Cardiac muscle cell (in vitro differentiated cells and primary cell): Measurements from ENCODE around the gene PSMA8. TPM values are rescaled to one million over a fixed set of nuclear protein-coding genes. Genes with fewer than 3 reads are reported as not detected.
"Not testable (repeated sequence)": the region's sequence is repeated elsewhere in the genome, so short reads cannot be mapped to it uniquely, and the experiment has no call there.

Experiments
- DNase-seq, 2 donors: peaks; one replicate each; pipeline versions ENCODE4 v3.0.0 to v3.0.0-alpha.2; 2010 to 2017; ENCODE audit warnings: low read depth in 1 of 2, low spot score in 1 of 2
- H3K27ac ChIP-seq: fragments of 200-600 bp; sonication (generic); 2 replicates; pipeline ENCODE4 v1.5.1; 2016
- H3K27me3 ChIP-seq: fragments of 200-600 bp; sonication (generic); 2 replicates; pipeline ENCODE4 v1.6.0; 2016; ENCODE audit warnings: control low read depth
- H3K36me3 ChIP-seq: fragments of 200-600 bp; sonication (generic); 2 replicates; pipeline ENCODE4 v1.5.1; 2016; ENCODE audit warnings: control low read depth
- H3K4me1 ChIP-seq: fragments of 200-600 bp; sonication (generic); 2 replicates; pipeline ENCODE4 v1.8.1; 2017; ENCODE audit warnings: low read depth, mild to moderate bottlenecking, mixed run types
- H3K4me3 ChIP-seq: fragments of 200-600 bp; sonication (generic); 2 replicates; pipeline ENCODE4 v1.5.1; 2016; ENCODE audit warnings: mild to moderate bottlenecking
- H3K9me3 ChIP-seq: fragments of 200-600 bp; sonication (generic); 2 replicates; pipeline ENCODE4 v1.5.1; 2017; ENCODE audit warnings: low read depth, mild to moderate bottlenecking, control low read depth
- CTCF ChIP-seq: IDR thresholded peaks from 2 replicates; pipeline ENCODE4 v1.5.1; 2012; ENCODE audit warnings: low read depth, mild to moderate bottlenecking, low read length
- polyA plus RNA-seq: library from polyadenylated mRNA; unstranded; fragments of >200 nt; fragmentation: Nextera tagmentation; extraction: Ambion mirVana; gene quantifications from 2 replicates; pipeline ENCODE4 v1.2.1, GENCODE V29; 2016
- total RNA-seq: library from RNA; depleted of rRNA; stranded (reverse); fragments of >200 nt; gene quantifications from 2 replicates; pipeline ENCODE4 v1.2.3, GENCODE V29; 2016

Gene PSMA8
- total and polyA plus RNA-seq, 2 experiments from 2014 or later = not detected

GRCh38 chr18:26104035-26104434 is 29.6 kb upstream of the PSMA8 start:
- no peak for DNase-seq
- no peaks in the 10 kb centered on the region for H3K36me3 ChIP-seq
- no peaks in the 10 kb centered on the region for H3K9me3 ChIP-seq
- no peak overlapping the region for H3K27ac ChIP-seq
- H3K27me3 ChIP-seq = no peaks in the 10 kb centered on the region
- no peak for TF ChIP-seq CTCF
- H3K4me3 ChIP-seq = no peak overlapping the region
- H3K4me1 ChIP-seq = no peaks in the 10 kb centered on the region

DNA sequence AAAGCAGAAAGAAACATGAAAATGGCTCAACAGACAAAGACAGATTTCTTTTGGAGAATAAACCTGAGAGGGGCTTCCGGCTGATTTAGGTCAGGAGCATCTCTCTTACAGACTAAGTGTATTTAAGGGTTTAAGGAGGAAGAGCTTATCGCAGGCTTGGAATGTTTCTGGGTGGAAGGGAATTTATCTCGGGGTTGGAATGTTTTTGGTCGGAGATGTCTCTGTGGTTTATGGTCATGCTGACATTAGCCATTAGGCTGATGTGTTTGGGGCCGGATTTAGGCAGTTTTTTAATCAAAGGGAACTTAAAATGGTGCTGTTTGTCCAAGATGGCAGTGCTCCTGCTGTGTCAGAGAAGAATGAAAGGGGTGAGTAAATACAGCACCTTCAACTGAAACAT is 14.4 kb upstream of the PSMA8 start:
- no peak for TF ChIP-seq CTCF
- H3K4me1 ChIP-seq = no peaks in the 10 kb centered on the region
- H3K4me3 ChIP-seq = no peak overlapping the region
- no peaks in the 10 kb centered on the region for H3K9me3 ChIP-seq
- no peak overlapping the region for H3K27ac ChIP-seq
- H3K27me3 ChIP-seq = no peaks in the 10 kb centered on the region
- H3K36me3 ChIP-seq = no peaks in the 10 kb centered on the region
- peak in 1 of 2 donors; percentile 27 for DNase-seq

- DNase-seq = peak in 1 of 2 donors; percentile 57
- Histone ChIP-seq H3K9me3 (no peaks in the 10 kb centered on the region), H3K4me3 (no peak overlapping the region), H3K36me3 (no peaks in the 10 kb centered on the region), H3K27me3 (no peaks in the 10 kb centered on the region), H3K27ac (no peak overlapping the region), H3K4me1 (no peaks in the 10 kb centered on the region)
- no peak for TF ChIP-seq CTCF
Measured at GRCh38 chr18:26121476-26121875, 12.2 kb upstream of the PSMA8 start.

GRCh38 chr18:26121994-26122393 is 11.7 kb upstream of the PSMA8 start:
- not testable (repeated sequence) for H3K27me3 ChIP-seq, H3K4me3 ChIP-seq, H3K9me3 ChIP-seq, DNase-seq, H3K36me3 ChIP-seq, H3K27ac ChIP-seq, H3K4me1 ChIP-seq

- DNase-seq = no peak
- Histone ChIP-seq H3K4me1 (no peaks in the 10 kb centered on the region), H3K36me3 (no peaks in the 10 kb centered on the region), H3K27me3 (no peaks in the 10 kb centered on the region), H3K4me3 (no peak overlapping the region), H3K27ac (no peak overlapping the region), H3K9me3 (no peaks in the 10 kb centered on the region)
- TF ChIP-seq CTCF = no peak
Measured at GRCh38 chr18:26127786-26128185, 5.9 kb upstream of the PSMA8 start.

DNA sequence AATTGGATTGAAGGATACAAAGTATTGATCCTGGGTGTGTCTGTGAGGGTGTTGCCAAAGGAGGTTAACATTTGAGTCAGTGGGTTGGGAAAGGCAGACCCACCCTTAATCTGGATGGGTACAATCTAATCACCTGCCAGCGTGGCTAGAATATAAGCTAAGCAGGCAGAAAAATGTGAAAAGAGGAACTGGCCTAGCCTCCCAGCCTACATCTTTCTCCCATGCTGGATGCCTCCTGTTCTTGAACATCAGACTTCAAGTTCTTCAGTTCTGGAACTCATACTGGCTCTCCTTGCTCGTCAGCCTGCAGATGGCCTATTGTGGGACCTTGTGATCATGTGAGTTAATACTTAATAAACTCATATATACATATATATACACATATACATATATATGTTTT is 5.5 kb upstream of the PSMA8 start:
- not testable (repeated sequence) for DNase-seq, H3K4me1 ChIP-seq, H3K27me3 ChIP-seq, H3K9me3 ChIP-seq, H3K36me3 ChIP-seq, H3K4me3 ChIP-seq, H3K27ac ChIP-seq

DNA sequence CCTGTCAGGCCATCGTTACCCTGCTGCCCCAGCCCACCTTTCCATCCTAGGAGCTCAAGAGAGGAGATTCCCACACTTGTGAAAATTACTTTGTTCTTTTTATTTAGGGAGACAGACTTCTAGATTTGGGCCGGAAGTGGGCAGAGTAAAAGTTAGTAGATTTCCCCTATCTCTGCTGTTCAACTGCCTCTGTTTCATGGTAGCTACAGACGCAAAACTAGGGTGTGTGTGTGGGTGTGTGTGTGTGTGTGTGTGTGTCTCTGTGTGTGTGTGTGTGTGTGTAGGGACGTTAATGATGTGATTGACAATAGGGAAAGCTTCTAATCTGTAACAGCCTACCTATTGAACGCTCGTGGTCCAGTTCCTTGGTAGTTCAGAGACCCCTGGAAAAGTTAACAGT is 438 bp downstream of the PSMA8 start:
- H3K27me3 ChIP-seq = no peaks in the 10 kb centered on the region
- no peaks in the 10 kb centered on the region for H3K4me1 ChIP-seq
- no peaks in the 10 kb centered on the region for H3K36me3 ChIP-seq
- no peak overlapping the region for H3K4me3 ChIP-seq
- DNase-seq = no peak
- no peaks in the 10 kb centered on the region for H3K9me3 ChIP-seq
- H3K27ac ChIP-seq = no peak overlapping the region
- TF ChIP-seq CTCF = no peak
